OCI-LY1 (cell line): ENCODE results near the gene IL1RAPL1.

Source experiments
- H2AFZ ChIP-seq: fragments of 200-600 bp; sonication (generic), shearing (Covaris generic); 2 replicates; pipeline ENCODE4 v1.6.0; 2014; ENCODE audit warnings: antibody characterized with exemption, mild to moderate bottlenecking, low read length
- H3F3A ChIP-seq: fragments of 200-600 bp; sonication (generic), shearing (Covaris generic); 2 replicates; pipeline ENCODE4 v1.6.0; 2014; ENCODE audit warnings: mild to moderate bottlenecking, antibody characterized with exemption, low read length, moderate library complexity; ENCODE audit not compliant: insufficient read depth
- H3K27ac ChIP-seq: fragments of 200-600 bp; sonication (generic); 2 replicates; pipeline ENCODE4 v1.5.1; 2014; ENCODE audit warnings: low read length, mixed run types, mild to moderate bottlenecking, low read depth; ENCODE audit not compliant: poor library complexity, severe bottlenecking
- H3K27me3 ChIP-seq: fragments of 200-600 bp; sonication (generic); 2 replicates; pipeline ENCODE4 v1.6.0; 2014; ENCODE audit warnings: antibody characterized with exemption, mild to moderate bottlenecking, low read length, moderate library complexity; ENCODE audit not compliant: insufficient read depth
- H3K36me3 ChIP-seq: fragments of 200-600 bp; sonication (generic); 2 replicates; pipeline ENCODE4 v1.6.1; 2014; ENCODE audit warnings: mild to moderate bottlenecking, antibody characterized with exemption, low read length, moderate library complexity, mixed read lengths; ENCODE audit not compliant: insufficient read depth
- H3K4me1 ChIP-seq: fragments of 200-600 bp; sonication (generic); 2 replicates; pipeline ENCODE4 v1.5.1; 2014; ENCODE audit warnings: mild to moderate bottlenecking, low read length, moderate library complexity; ENCODE audit not compliant: insufficient read depth, severe bottlenecking
- H3K4me2 ChIP-seq: fragments of 200-600 bp; sonication (generic), shearing (Covaris generic); 2 replicates; pipeline ENCODE4 v1.6.1; 2014; ENCODE audit warnings: low read length
- H3K4me3 ChIP-seq: fragments of 200-600 bp; sonication (generic); 2 replicates; pipeline ENCODE4 v1.5.1; 2014; ENCODE audit warnings: low read length, low read depth, mild to moderate bottlenecking, mixed read lengths; ENCODE audit not compliant: poor library complexity, severe bottlenecking
- H3K79me2 ChIP-seq: fragments of 200-600 bp; shearing (Covaris generic); 2 replicates; pipeline ENCODE4 v1.6.1; 2016; ENCODE audit warnings: mixed run types, low read length, mixed read lengths; ENCODE audit not compliant: insufficient read depth
- H3K9ac ChIP-seq: fragments of 200-600 bp; sonication (generic), shearing (Covaris generic); 2 replicates; pipeline ENCODE4 v1.6.1; 2014; ENCODE audit warnings: mild to moderate bottlenecking, low read length, mixed read lengths
- H3K9me2 ChIP-seq: fragments of 200-600 bp; sonication (generic), shearing (Covaris generic); 2 replicates; pipeline ENCODE4 v1.6.1; 2014; ENCODE audit warnings: low read depth, mild to moderate bottlenecking, low read length, mixed read lengths
- H3K9me3 ChIP-seq: fragments of 200-600 bp; shearing (Covaris generic); 2 replicates; pipeline ENCODE4 v1.6.1; 2014; ENCODE audit warnings: low read length, mixed read lengths
- H4K20me1 ChIP-seq: fragments of 200-600 bp; sonication (generic), shearing (Covaris generic); 2 replicates; pipeline ENCODE4 v1.6.0; 2016; ENCODE audit warnings: mild to moderate bottlenecking, low read length; ENCODE audit not compliant: insufficient read depth
- CTCF ChIP-seq: fragments of 200-600 bp; sonication (generic), shearing (Covaris generic); IDR thresholded peaks from 2 replicates; pipeline ENCODE4 v1.5.1; 2017; ENCODE audit warnings: mild to moderate bottlenecking, antibody characterized with exemption, low read length, moderate library complexity, mixed read lengths
- EZH2 ChIP-seq: fragments of 200-600 bp; sonication (generic), shearing (Covaris generic); IDR thresholded peaks from 2 replicates; pipeline ENCODE4 v1.8.0; 2017; ENCODE audit warnings: borderline replicate concordance, mixed run types, mild to moderate bottlenecking, antibody characterized with exemption, low read length, moderate library complexity, mixed read lengths

Gene IL1RAPL1

DNA sequence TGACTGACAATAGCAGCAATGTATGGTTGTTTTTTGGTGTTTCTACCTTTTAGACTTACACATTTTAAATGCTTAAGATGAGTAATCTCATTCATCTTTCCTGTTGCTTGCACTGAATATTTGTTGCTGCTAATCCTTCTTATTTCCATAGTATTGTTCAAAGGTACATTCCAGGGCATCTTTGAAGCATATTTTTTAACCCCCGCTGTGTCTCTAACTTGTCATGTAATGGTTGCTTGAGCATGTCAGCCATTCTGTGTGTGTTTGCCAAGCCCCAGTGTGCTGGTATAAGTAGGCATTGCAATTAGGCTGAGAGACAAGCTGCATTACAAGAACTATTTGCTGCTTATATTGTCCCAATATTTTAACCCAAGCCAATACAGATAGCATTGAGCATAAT lies 87.9 kb downstream of the IL1RAPL1 start:
- no peak overlapping the region for H3K9ac ChIP-seq
- no peaks in the 10 kb centered on the region for H3K79me2 ChIP-seq
- no peaks in the 10 kb centered on the region for H3K27me3 ChIP-seq
- H3K27ac ChIP-seq = no peak overlapping the region
- no peak overlapping the region for H3K4me2 ChIP-seq
- no peak overlapping the region for H2AFZ ChIP-seq
- H3K4me3 ChIP-seq = no peak overlapping the region
- H3K9me3 ChIP-seq = no peaks in the 10 kb centered on the region
- no peaks in the 10 kb centered on the region for H3F3A ChIP-seq
- TF ChIP-seq CTCF (no peak), EZH2 (no peak)
- H3K4me1 ChIP-seq = no peaks in the 10 kb centered on the region
- no peaks in the 10 kb centered on the region for H4K20me1 ChIP-seq
- no peaks in the 10 kb centered on the region for H3K9me2 ChIP-seq
- no peaks in the 10 kb centered on the region for H3K36me3 ChIP-seq

GRCh38 chrX:28693101-28693500 lies 105.9 kb downstream of the IL1RAPL1 start:
- no peaks in the 10 kb centered on the region for H3K27me3 ChIP-seq
- no peaks in the 10 kb centered on the region for H3K79me2 ChIP-seq
- H3K27ac ChIP-seq = no peak overlapping the region
- no peaks in the 10 kb centered on the region for H3K9me2 ChIP-seq
- no peak overlapping the region for H3K4me3 ChIP-seq
- TF ChIP-seq EZH2 (no peak), CTCF (no peak)
- H3K36me3 ChIP-seq = no peaks in the 10 kb centered on the region
- H3K4me1 ChIP-seq = no peaks in the 10 kb centered on the region
- no peaks in the 10 kb centered on the region for H4K20me1 ChIP-seq
- no peak overlapping the region for H2AFZ ChIP-seq
- H3K9ac ChIP-seq = no peak overlapping the region
- no peak overlapping the region for H3K4me2 ChIP-seq
- H3F3A ChIP-seq = no peaks in the 10 kb centered on the region
- no peaks in the 10 kb centered on the region for H3K9me3 ChIP-seq

- H3K4me2 ChIP-seq = no peak overlapping the region
- H3K9me2 ChIP-seq = no peaks in the 10 kb centered on the region
- no peaks in the 10 kb centered on the region for H3K27me3 ChIP-seq
- no peaks in the 10 kb centered on the region for H3K79me2 ChIP-seq
- H3K27ac ChIP-seq = no peak overlapping the region
- no peaks in the 10 kb centered on the region for H4K20me1 ChIP-seq
- H2AFZ ChIP-seq = no peak overlapping the region
- H3K9ac ChIP-seq = no peak overlapping the region
- no peak overlapping the region for H3K4me3 ChIP-seq
- no peaks in the 10 kb centered on the region for H3K4me1 ChIP-seq
- no peaks in the 10 kb centered on the region for H3K36me3 ChIP-seq
- no peaks in the 10 kb centered on the region for H3K9me3 ChIP-seq
- H3F3A ChIP-seq = no peaks in the 10 kb centered on the region
- no peak for TF ChIP-seq EZH2
- TF ChIP-seq CTCF = no peak
Observed at GRCh38 chrX:28697732-28698131, 110.5 kb downstream of the IL1RAPL1 start.
